Left lung (tissue), 10 donors: ENCODE results near the gene GHRL. TPM values are rescaled to one million over a fixed set of nuclear protein-coding genes. Genes with fewer than 3 reads are reported as not detected.

Experiments used
- ATAC-seq: fragments of 200-7000 bp; cut with Tn5 transposase; one replicate; pipeline ENCODE4 v1.9.1; 2020; ENCODE audit warnings: moderate library complexity
- DNase-seq, 4 donors: peaks; one replicate each; pipeline ENCODE4 v3.0.0-alpha.2; 2013 to 2020
- H3K27ac ChIP-seq, 2 donors: fragments of 200-600 bp; sonication (generic) in 1 of 2; one replicate each; pipeline versions ENCODE4 v1.5.0 to v1.8.0; 2020 to 2021
- H3K27me3 ChIP-seq, 2 donors: fragments of 200-600 bp; sonication (generic) in 1 of 2; one replicate each; pipeline versions ENCODE4 v1.5.0 to v1.8.0; 2020 to 2021
- H3K36me3 ChIP-seq, 2 donors: fragments of 200-600 bp; sonication (generic) in 1 of 2; one replicate each; pipeline versions ENCODE4 v1.5.0 to v1.8.0; 2020 to 2021
- H3K4me1 ChIP-seq, 2 donors: fragments of 200-600 bp; one replicate each; pipeline ENCODE4 v1.8.0; 2021
- H3K4me3 ChIP-seq, 2 donors: fragments of 200-600 bp; sonication (generic) in 1 of 2; one replicate each; pipeline versions ENCODE4 v1.5.0 to v1.8.0; 2020 to 2021; ENCODE audit warnings: mild to moderate bottlenecking in 1 of 2
- H3K9me3 ChIP-seq, 2 donors: fragments of 200-600 bp; sonication (generic) in 1 of 2; one replicate each; pipeline versions ENCODE4 v1.5.0 to v1.8.0; 2020 to 2021
- CTCF ChIP-seq, 2 donors: fragments of 200-600 bp; sonication (generic) in 1 of 2; IDR thresholded peaks; one replicate each; pipeline versions ENCODE4 v1.5.0 to v1.8.0; 2021; ENCODE audit warnings: antibody characterized with exemption in 2 of 2
- intact Hi-C, 2 donors: fragments of 100-400 bp; cut with DNase I; formaldehyde crosslinking; loops; one replicate each; pipeline versions ENCODE4 v1.11.2 to v1.14.2; 2022
- polyA plus RNA-seq, 6 donors: library from polyadenylated mRNA; unstranded; fragments of 120-200 nt; gene quantifications; one replicate each; pipeline ENCODE4 v1.2.1, GENCODE V29; 2013; ENCODE audit not compliant: insufficient read length in 6 of 6
- total RNA-seq, 2 donors: library from RNA; stranded (reverse); fragmentation: NEBNext Ultra II Directional; extraction: Animal tissue kit (Norgen Biotek cat#: 25700); gene quantifications; one replicate each; pipeline ENCODE4 v1.2.1, GENCODE V29; 2021
- donor health status: DM: no; HTN: yes; CAD: no.
- donor health status: DM: no; HTN: no; CAD: no.

The GHRL gene
- total and polyA plus RNA-seq, 8 donors: 0.17 to 195 (median 114) TPM

DNA sequence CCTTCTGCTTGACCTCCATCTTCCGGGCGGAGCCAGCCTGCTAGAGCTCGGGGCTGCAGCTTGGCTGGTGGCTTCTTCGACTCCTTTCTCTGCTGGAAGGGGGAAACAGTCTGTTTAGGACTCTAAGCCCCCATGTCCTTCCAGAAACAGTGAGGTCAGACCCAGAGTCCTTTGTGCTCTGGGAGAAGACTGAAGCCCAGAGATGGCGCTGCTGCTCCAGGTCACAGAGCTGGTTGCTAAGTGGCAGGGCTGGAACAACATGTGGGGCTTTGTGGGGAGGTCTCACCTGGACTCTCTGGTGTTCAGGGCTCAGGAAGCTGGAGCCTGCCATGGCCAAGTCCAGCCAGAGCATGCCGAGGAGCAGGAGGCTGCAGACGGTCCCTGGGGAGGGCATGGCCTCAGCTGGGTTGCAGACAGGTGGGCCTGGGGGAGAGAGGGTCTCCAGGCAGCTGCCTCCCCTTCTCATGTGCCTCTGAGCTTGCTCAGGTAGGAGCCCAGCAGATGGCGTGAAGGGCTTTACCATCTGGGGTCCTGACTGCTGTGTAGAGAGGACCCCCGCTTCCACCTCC lies 2.9 kb downstream of the GHRL start:
- DNase-seq: no peak
- peaks cover 0 to 33% of the 10 kb centered on the region in 2 donors for H3K4me1 ChIP-seq
- H3K27ac ChIP-seq: no peak overlapping the region
- peaks cover 0 to 56% of the 10 kb centered on the region in 2 donors for H3K36me3 ChIP-seq
- H3K9me3 ChIP-seq: no peaks in the 10 kb centered on the region
- TF ChIP-seq CTCF (IDR thresholded peaks at IDR 0.05): no peak
- no peak overlapping the region for H3K4me3 ChIP-seq
- ATAC-seq: no peak
- no peaks in the 10 kb centered on the region for H3K27me3 ChIP-seq
- intact Hi-C loops: no loop called here

GRCh38 chr3:10289077-10289476 lies 3.7 kb downstream of the GHRL start:
- Histone ChIP-seq H3K4me1 (peaks cover 0 to 33% of the 10 kb centered on the region in 2 donors), H3K9me3 (no peaks in the 10 kb centered on the region), H3K27ac (no peak overlapping the region), H3K27me3 (no peaks in the 10 kb centered on the region), H3K36me3 (peaks cover 0 to 55% of the 10 kb centered on the region in 2 donors), H3K4me3 (no peak overlapping the region)
- no peak for TF ChIP-seq CTCF (IDR thresholded peaks at IDR 0.05)
- ATAC-seq (no peak), DNase-seq (no peak)
- intact Hi-C loops: no loop called here

DNA sequence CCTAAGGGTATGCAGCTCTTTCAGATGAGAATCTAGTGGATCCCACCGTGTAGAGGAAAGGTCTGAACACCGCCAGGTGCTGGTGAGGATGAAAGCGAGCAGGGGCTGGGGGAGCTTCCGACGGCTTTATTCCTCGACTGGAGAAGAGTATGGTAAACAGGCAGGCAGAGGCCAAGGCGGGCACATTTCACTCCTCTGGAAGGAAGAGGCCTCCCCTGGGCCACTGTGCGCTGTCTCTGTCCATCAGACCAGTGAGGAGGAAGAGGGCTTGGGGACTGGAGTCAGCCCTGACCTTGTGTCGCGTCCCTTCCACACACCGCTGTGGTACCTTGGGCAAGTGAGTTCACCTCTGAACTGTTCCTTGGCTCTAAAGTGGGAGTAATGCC lies 4.2 kb downstream of the GHRL start:
- Histone ChIP-seq H3K36me3 (peaks cover 0 to 59% of the 10 kb centered on the region in 2 donors), H3K9me3 (no peaks in the 10 kb centered on the region)
- intact Hi-C loops: no loop called here

GRCh38 chr3:10287936-10288574 lies 4.7 kb downstream of the GHRL start:
- H3K36me3 ChIP-seq: peaks cover 0 to 64% of the 10 kb centered on the region in 2 donors
- no peak for TF ChIP-seq CTCF (IDR thresholded peaks at IDR 0.05)
- intact Hi-C loops: no loop called here
- DNase-seq: no peak
- H3K27me3 ChIP-seq: no peaks in the 10 kb centered on the region
- peaks cover 0 to 23% of the 10 kb centered on the region in 2 donors for H3K4me1 ChIP-seq
- H3K4me3 ChIP-seq: no peak overlapping the region
- H3K27ac ChIP-seq: no peak overlapping the region
- no peaks in the 10 kb centered on the region for H3K9me3 ChIP-seq
- no peak for ATAC-seq

More for the DNA sequence above, 4.2 kb downstream of the GHRL start:
- Histone ChIP-seq H3K4me3 (no peak overlapping the region), H3K27me3 (no peaks in the 10 kb centered on the region), H3K27ac (no peak overlapping the region), H3K4me1 (peaks cover 0 to 28% of the 10 kb centered on the region in 2 donors)
- ATAC-seq (no peak), DNase-seq (no peak)
- TF ChIP-seq CTCF (IDR thresholded peaks at IDR 0.05): no peak

- Histone ChIP-seq H3K9me3 (no peaks in the 10 kb centered on the region), H3K27me3 (no peaks in the 10 kb centered on the region), H3K36me3 (peaks cover 0 to 71% of the 10 kb centered on the region in 2 donors), H3K27ac (no peak overlapping the region), H3K4me1 (peaks cover 0 to 12% of the 10 kb centered on the region in 2 donors), H3K4me3 (no peak overlapping the region)
- ATAC-seq: no peak
- intact Hi-C loops: no loop called here
- TF ChIP-seq CTCF (IDR thresholded peaks at IDR 0.05): no peak
- DNase-seq: peak in 1 of 4 donors; percentile 64
Observed at GRCh38 chr3:10286596-10287295, 6.0 kb downstream of the GHRL start.
